Right lobe of liver (tissue), 6 donors: ENCODE results near the gene MAP7D1. TPM values are rescaled to one million over a fixed set of nuclear protein-coding genes. Genes with fewer than 3 reads are reported as not detected.
"Not testable (repeated sequence)": the region's sequence is repeated elsewhere in the genome, so short reads cannot be mapped to it uniquely, and the experiment has no call there.

ENCODE experiments used
- ATAC-seq, 4 donors: fragments of 200-7000 bp; cut with Tn5 transposase; one replicate each; pipeline ENCODE4 v1.9.1; 2020; ENCODE audit warnings: mild to moderate bottlenecking in 4 of 4, moderate library complexity in 4 of 4
- DNase-seq, 3 donors: peaks; one replicate each; pipeline ENCODE4 v3.0.0-alpha.2; 2020
- H3K27ac ChIP-seq, 3 donors: fragments of 200-600 bp; one replicate each; pipeline ENCODE4 v1.8.0; 2022
- H3K27me3 ChIP-seq, 2 donors: fragments of 200-600 bp; one replicate each; pipeline ENCODE4 v1.8.0; 2022
- H3K36me3 ChIP-seq, 4 donors: fragments of 200-600 bp; sonication (generic) in 1 of 4; one replicate each; pipeline versions ENCODE4 v1.5.1 to v1.8.0; 2017 to 2022; ENCODE audit warnings: control low read depth in 1 of 4
- H3K4me1 ChIP-seq, 4 donors: fragments of 200-600 bp; sonication (generic) in 1 of 4; one replicate each; pipeline versions ENCODE4 v1.5.1 to v1.8.0; 2017 to 2022; ENCODE audit warnings: control low read depth in 1 of 4
- H3K4me3 ChIP-seq, 3 donors: fragments of 200-600 bp; one replicate each; pipeline ENCODE4 v1.8.0; 2022
- H3K9me3 ChIP-seq, 4 donors: fragments of 200-600 bp; sonication (generic) in 1 of 4; one replicate each; pipeline versions ENCODE4 v1.5.1 to v1.8.0; 2017 to 2022; ENCODE audit warnings: control low read depth in 1 of 4
- POLR2A ChIP-seq: fragments of 450-650 bp; IDR thresholded peaks from one replicate; pipeline ENCODE4 v1.6.1; 2017; ENCODE audit warnings: antibody characterized with exemption, mild to moderate bottlenecking
- WGBS: methylation state at CpG from one replicate; pipeline ENCODE4 v1.1.6; 2018; ENCODE audit warnings: low coverage, low lambda C conversion rate; ENCODE audit not compliant: insufficient coverage; ENCODE audit errors: missing lambda C conversion rate; 5-methylcytosine and 5-hydroxymethylcytosine counted together
- intact Hi-C, 2 donors: fragments of 100-400 bp; cut with DNase I; formaldehyde crosslinking; loops; one replicate each; pipeline versions ENCODE4 v1.11.2 to v1.14.1; 2022
- total RNA-seq, 6 experiments: library from RNA; depleted of rRNA in 2 of 6; stranded (reverse); fragments of >200 nt in 2 of 6; fragmentation: NEBNext Ultra II Directional in 3 of 6; extraction: Animal tissue kit (Norgen Biotek cat#: 25700) in 3 of 6; gene quantifications; one replicate each; pipeline versions ENCODE4 v1.1.0 to v1.2.4, GENCODE V29; 2016 to 2023
- TF ChIP-seq, protein P1 (sequence below), 4 donors: fragments of 200-600 bp in 3 of 4; fragments of 450-650 bp in 1 of 4; IDR thresholded peaks; one replicate each; pipeline versions ENCODE4 v1.5.1 to v1.8.0; 2016 to 2022; ENCODE audit warnings: antibody characterized with exemption in 4 of 4, mild to moderate bottlenecking in 2 of 4
- donor health status: DM: no; HTN: yes; CAD: no.
- donor health status: DM: no; HTN: no; CAD: no.
- donor health status: DM: no; HTN: no; CAD: no.
- donor health status: DM: no; HTN: yes; CAD: no.
- donor health status: DM: no; HTN: yes; CAD: no.

MAP7D1 gene
- total RNA-seq, 6 experiments from 2014 or later = 10.2 to 28.2 (median 15.8) TPM

DNA sequence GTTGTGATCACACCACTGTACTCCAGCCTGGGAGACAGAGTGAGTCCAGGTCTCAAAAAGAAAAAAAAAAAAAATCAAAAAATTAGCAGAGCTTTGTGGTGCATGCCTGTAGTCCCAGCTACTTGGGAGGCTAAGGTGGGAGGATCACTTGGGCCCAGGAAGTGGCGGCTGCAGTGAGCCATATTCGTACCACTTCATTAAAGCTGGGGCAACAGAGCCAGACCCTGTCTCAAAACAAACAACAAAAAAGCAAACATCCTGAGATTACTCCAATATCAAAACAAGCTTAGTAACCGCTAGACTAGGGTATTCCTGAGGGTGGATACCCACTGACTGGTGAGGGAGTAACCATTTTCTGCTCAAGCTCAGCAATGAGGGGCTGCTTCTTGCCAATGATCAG lies 55.3 kb downstream of the MAP7D1 start:
- Histone ChIP-seq H3K36me3 (no peaks in the 10 kb centered on the region), H3K4me1 (peaks cover 0 to 7% (median 3%) of the 10 kb centered on the region in 4 donors), H3K4me3 (no peak overlapping the region), H3K9me3 (no peaks in the 10 kb centered on the region), H3K27ac (no peak overlapping the region), H3K27me3 (no peaks in the 10 kb centered on the region)
- 92% methylated on average over 2 of the region's 3 CpGs for WGBS
- DNase-seq (no peak), ATAC-seq (no peak)
- intact Hi-C loops = no loop called here
- no peak for TF ChIP-seq POLR2A
- TF ChIP-seq, protein P1, sequence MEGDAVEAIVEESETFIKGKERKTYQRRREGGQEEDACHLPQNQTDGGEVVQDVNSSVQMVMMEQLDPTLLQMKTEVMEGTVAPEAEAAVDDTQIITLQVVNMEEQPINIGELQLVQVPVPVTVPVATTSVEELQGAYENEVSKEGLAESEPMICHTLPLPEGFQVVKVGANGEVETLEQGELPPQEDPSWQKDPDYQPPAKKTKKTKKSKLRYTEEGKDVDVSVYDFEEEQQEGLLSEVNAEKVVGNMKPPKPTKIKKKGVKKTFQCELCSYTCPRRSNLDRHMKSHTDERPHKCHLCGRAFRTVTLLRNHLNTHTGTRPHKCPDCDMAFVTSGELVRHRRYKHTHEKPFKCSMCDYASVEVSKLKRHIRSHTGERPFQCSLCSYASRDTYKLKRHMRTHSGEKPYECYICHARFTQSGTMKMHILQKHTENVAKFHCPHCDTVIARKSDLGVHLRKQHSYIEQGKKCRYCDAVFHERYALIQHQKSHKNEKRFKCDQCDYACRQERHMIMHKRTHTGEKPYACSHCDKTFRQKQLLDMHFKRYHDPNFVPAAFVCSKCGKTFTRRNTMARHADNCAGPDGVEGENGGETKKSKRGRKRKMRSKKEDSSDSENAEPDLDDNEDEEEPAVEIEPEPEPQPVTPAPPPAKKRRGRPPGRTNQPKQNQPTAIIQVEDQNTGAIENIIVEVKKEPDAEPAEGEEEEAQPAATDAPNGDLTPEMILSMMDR (IDR thresholded peaks at IDR 0.05) = no peak

DNA sequence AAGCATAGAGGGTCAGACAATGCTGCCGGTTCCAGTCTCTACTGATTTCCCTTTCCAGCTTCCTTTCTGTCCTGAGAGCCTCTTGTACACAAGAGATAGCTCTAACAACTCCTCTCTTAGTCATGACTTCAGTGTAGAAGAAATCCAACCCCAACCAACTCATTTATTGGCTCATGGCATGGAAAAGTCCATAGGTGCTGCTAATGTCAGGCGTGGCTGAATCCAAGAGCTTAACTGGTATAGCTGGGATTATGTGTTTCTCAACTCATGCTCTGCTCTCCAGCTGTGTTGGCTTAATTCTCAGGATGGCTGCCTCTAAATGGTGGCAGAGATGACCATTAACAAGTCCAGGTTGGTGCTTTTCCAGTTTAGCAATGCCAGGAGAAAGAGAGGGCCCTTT lies 55.9 kb downstream of the MAP7D1 start:
- Histone ChIP-seq H3K4me3 (no peak overlapping the region), H3K36me3 (no peaks in the 10 kb centered on the region), H3K4me1 (peaks cover 0 to 7% (median 3%) of the 10 kb centered on the region in 4 donors), H3K27me3 (no peaks in the 10 kb centered on the region), H3K27ac (no peak overlapping the region), H3K9me3 (no peaks in the 10 kb centered on the region)
- TF ChIP-seq POLR2A = no peak
- TF ChIP-seq, protein P1 (IDR thresholded peaks at IDR 0.05) = no peak
- intact Hi-C loops = no loop called here
- 57% methylated on average over 1 of the region's 2 CpGs for WGBS
- ATAC-seq = no peak
- DNase-seq = no peak

DNA sequence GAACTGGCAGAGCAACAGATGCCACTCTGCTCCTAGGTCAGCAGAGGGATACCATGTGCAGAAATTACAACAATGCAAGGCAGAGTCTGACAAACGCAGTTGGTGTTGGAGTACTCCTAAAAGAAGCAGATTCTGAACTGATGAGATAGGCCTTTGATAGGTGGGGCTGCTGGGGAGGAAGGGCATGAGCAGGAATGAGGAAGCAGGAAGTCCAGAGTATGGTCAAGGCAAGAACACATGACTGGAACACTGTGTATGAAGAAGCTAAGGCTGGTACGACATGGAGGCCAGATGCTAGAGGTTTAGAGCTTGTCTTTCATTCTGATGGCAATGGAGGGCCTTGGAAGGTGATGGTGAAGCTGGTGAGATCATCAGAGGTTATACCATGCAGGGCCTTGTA lies 56.8 kb downstream of the MAP7D1 start:
- intact Hi-C loops = no loop called here
- H3K36me3 ChIP-seq = no peaks in the 10 kb centered on the region
- peak in 2 of 4 donors; percentile 28 to 34 for ATAC-seq
- peaks cover 0 to under 1% (median 0%) of the 10 kb centered on the region in 4 donors for H3K4me1 ChIP-seq
- WGBS = 78% methylated on average over 2 of the region's 2 CpGs
- H3K9me3 ChIP-seq = no peaks in the 10 kb centered on the region
- H3K27ac ChIP-seq = no peak overlapping the region
- H3K4me3 ChIP-seq = no peak overlapping the region
- no peak for DNase-seq
- no peaks in the 10 kb centered on the region for H3K27me3 ChIP-seq
- no peak for TF ChIP-seq POLR2A
- TF ChIP-seq, protein P1 (IDR thresholded peaks at IDR 0.05) = no peak

DNA sequence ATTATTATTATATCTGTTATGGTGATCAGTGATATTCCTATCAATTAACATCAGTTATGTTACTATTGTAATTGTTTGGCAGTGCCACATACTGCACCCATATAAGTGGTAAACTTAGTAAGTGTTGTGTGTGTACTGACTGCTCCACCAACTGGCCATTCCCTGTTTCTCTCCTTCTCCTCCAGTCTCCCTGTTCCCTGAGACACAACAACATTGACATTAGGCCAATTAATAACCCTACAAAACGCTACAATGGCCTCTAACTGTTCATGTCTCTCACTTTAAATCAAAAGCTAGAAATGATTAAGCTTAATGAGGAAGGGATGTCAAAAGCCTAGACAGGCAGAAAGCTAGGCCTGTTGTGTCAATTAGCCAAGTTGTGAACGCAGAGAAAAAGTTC lies 61.7 kb downstream of the MAP7D1 start:
- TF ChIP-seq, protein P1 (IDR thresholded peaks at IDR 0.05) = peak; percentile 15 to 28 (median 26)
- no peak for TF ChIP-seq POLR2A
- no peak overlapping the region for H3K4me3 ChIP-seq
- no peaks in the 10 kb centered on the region for H3K9me3 ChIP-seq
- H3K4me1 ChIP-seq = no peaks in the 10 kb centered on the region
- DNase-seq (no peak), ATAC-seq (peak; percentile 56 to 84 (median 60))
- WGBS = 47% methylated on average over 2 of the region's 2 CpGs
- no peaks in the 10 kb centered on the region for H3K27me3 ChIP-seq
- intact Hi-C loops = no loop called here
- H3K36me3 ChIP-seq = no peaks in the 10 kb centered on the region
- H3K27ac ChIP-seq = no peak overlapping the region

DNA sequence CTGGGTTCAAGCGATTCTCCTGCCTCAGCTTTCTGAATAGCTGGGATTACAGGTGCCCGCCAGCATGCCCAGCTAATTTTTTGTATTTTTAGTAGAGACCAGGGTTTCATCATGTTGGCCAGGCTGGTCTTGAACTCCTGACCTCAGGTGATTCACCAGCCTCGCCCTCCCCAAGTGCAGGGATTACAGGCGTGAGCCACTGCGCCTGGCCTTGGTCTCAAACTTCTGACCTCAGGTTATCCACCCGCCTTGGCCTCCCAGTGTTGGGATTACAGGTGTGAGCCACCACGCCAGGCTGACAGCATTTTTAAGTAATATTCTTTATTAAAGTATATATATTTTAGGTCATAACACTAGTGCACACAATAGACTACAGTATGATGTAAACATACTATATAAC lies 65.9 kb downstream of the MAP7D1 start:
- H3K36me3 ChIP-seq, ATAC-seq, H3K4me3 ChIP-seq, intact Hi-C loops, H3K27me3 ChIP-seq, H3K27ac ChIP-seq, H3K9me3 ChIP-seq: not testable (repeated sequence)
- DNase-seq = peak in 1 of 3 donors; percentile 31
- WGBS = 79% methylated on average over 6 of the region's 7 CpGs
- H3K4me1 ChIP-seq = peaks cover 0 to 24% (median 12%) of the 10 kb centered on the region in 4 donors
